ENCODE measurements around the gene STAT5B. TPM values are rescaled to one million over a fixed set of nuclear protein-coding genes. Genes with fewer than 3 reads are reported as not detected.

The STAT5B gene
- total and polyA plus RNA-seq, 9 of the 15 experiments (the other 6 are each of a cell fraction or from before 2014, with no cell fraction given) = 20.8 to 176 (median 92.4) TPM

DNA sequence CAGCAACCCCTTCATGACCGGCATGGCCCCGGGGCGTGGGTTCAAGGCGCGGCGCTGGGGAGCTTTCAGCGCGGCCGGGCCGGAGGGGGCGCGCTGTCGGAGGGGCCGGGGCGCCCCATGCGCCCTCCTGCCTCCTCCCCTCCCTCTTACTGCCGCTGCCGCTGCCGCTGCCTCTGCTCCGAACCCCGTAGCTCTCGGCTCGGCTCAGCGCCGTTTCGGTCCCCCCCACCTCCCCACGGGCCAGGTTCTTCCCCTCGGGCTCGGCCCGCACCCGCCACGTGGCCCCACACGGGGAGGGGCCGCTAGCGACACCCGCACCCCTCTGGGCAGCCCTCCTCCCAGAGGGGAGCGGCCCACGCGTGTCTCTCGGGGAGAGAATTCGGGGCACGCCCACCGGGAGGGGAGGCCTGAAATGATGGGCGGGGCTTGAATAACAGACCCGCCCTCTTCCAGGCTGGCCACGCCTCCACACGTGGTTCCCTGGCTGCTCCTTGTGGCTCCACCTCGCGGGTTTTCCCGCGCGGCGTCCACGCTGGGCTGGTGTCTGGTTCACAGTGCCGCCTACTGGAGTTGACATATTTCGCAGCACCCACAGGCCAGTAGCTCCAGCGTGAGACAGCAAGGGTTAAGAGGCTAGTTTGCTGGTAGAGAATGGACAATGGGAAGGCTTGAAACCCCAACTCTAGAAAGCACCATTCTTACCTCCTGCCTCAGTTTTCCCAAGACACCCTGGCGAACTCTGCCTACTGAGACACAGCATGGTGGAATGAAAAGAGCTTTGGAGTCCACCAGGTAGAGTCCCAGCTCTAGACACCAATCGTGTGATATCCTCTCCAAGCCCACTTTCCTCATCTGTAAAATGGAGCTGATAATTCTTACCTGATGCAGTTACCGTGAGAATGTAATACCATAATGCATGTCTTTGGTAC lies 95.0 kb downstream of the STAT5B start, which contains the start of gene KCNH4 (continued):
- TF ChIP-seq, protein P1, sequence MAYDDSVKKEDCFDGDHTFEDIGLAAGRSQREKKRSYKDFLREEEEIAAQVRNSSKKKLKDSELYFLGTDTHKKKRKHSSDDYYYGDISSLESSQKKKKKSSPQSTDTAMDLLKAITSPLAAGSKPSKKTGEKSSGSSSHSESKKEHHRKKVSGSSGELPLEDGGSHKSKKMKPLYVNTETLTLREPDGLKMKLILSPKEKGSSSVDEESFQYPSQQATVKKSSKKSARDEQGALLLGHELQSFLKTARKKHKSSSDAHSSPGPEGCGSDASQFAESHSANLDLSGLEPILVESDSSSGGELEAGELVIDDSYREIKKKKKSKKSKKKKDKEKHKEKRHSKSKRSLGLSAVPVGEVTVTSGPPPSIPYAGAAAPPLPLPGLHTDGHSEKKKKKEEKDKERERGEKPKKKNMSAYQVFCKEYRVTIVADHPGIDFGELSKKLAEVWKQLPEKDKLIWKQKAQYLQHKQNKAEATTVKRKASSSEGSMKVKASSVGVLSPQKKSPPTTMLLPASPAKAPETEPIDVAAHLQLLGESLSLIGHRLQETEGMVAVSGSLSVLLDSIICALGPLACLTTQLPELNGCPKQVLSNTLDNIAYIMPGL (CRISPR knock-in tag; IDR thresholded peaks at IDR 0.05) = peak; percentile 93; the same call in 1 of the 2 replicates
- TF ChIP-seq ZC3H8 (IDR thresholded peaks at IDR 0.05) (0 out of 2 replicates have a peak, but pooled peaks have one; percentile 13), ZNF41 (CRISPR knock-in tag; conservative IDR thresholded peaks at IDR 0.05) (no peak), TAF15 (IDR thresholded peaks at IDR 0.05; ENCODE audit: low read depth, low read length) (no peak), CXXC5 (CRISPR knock-in tag; IDR thresholded peaks at IDR 0.05) (peak; percentile 75), SOX6 (IDR thresholded peaks at IDR 0.05) (peak; percentile 42; the same call in 1 of the 2 replicates), YY1 (IDR thresholded peaks at IDR 0.05; ENCODE audit: borderline replicate concordance in 1 of 3, control insufficient read depth in 1 of 3, extremely low read depth in 1 of 3, insufficient read depth in 3 of 3, insufficient read length in 1 of 3, insufficient replicate concordance in 2 of 3, low read depth in 1 of 3, low read length in 2 of 3) (peak in 1 of 3 experiments; percentile 38), TBP (optimal IDR thresholded peaks at IDR 0.05; ENCODE audit: low read depth, low read length) (peak; percentile 29), ETS1 (conservative IDR thresholded peaks at IDR 0.05; ENCODE audit: control insufficient read depth, low read depth, low read length) (peak; percentile 25; the same call in 1 of the 2 replicates), SMARCC2 (IDR thresholded peaks at IDR 0.05; ENCODE audit: low read depth) (no peak), GABPB1 (CRISPR knock-in tag; IDR thresholded peaks at IDR 0.05) (peak; percentile 45; the same call in 1 of the 2 replicates)
- TF ChIP-seq, protein P2, sequence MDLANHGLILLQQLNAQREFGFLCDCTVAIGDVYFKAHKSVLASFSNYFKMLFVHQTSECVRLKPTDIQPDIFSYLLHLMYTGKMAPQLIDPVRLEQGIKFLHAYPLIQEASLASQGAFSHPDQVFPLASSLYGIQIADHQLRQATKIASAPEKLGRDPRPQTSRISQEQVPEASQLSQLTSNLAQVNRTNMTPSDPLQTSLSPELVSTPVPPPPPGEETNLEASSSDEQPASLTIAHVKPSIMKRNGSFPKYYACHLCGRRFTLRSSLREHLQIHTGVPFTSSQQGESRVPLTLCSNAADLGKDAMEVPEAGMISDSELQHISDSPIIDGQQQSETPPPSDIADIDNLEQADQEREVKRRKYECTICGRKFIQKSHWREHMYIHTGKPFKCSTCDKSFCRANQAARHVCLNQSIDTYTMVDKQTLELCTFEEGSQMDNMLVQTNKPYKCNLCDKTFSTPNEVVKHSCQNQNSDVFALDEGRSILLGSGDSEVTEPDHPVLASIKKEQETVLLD (IDR thresholded peaks at IDR 0.05) = peak; percentile 89
- TF ChIP-seq, protein P3, sequence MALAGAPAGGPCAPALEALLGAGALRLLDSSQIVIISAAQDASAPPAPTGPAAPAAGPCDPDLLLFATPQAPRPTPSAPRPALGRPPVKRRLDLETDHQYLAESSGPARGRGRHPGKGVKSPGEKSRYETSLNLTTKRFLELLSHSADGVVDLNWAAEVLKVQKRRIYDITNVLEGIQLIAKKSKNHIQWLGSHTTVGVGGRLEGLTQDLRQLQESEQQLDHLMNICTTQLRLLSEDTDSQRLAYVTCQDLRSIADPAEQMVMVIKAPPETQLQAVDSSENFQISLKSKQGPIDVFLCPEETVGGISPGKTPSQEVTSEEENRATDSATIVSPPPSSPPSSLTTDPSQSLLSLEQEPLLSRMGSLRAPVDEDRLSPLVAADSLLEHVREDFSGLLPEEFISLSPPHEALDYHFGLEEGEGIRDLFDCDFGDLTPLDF (CRISPR knock-in tag; IDR thresholded peaks at IDR 0.05) = peak; percentile 100
- TF ChIP-seq, protein P4, sequence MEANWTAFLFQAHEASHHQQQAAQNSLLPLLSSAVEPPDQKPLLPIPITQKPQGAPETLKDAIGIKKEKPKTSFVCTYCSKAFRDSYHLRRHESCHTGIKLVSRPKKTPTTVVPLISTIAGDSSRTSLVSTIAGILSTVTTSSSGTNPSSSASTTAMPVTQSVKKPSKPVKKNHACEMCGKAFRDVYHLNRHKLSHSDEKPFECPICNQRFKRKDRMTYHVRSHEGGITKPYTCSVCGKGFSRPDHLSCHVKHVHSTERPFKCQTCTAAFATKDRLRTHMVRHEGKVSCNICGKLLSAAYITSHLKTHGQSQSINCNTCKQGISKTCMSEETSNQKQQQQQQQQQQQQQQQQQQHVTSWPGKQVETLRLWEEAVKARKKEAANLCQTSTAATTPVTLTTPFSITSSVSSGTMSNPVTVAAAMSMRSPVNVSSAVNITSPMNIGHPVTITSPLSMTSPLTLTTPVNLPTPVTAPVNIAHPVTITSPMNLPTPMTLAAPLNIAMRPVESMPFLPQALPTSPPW (CRISPR knock-in tag; IDR thresholded peaks at IDR 0.05) = peak; percentile 66

Measured in K562 (cell line).